ENCODE results near the gene NACC2. TPM values are rescaled to one million over a fixed set of nuclear protein-coding genes. Genes with fewer than 3 reads are reported as not detected.
A peak's percentile ranks its signal among the peaks of the same experiment; 100 is the strongest.

NACC2 gene
- total and polyA plus RNA-seq, 9 of the 15 experiments (the other 6 are each of a cell fraction or from before 2014, with no cell fraction given): 0.70 to 25.1 (median 5.6) TPM

GRCh38 chr9:136011376-136011702 lies 83.8 kb downstream of the NACC2 start (continued):
- TF ChIP-seq E2F4 (CRISPR knock-in tag; IDR thresholded peaks at IDR 0.05; ENCODE audit: low read depth): no peak
- no peak for TF ChIP-seq SUPT5H (IDR thresholded peaks at IDR 0.05)
- TF ChIP-seq ESRRB (CRISPR knock-in tag; IDR thresholded peaks at IDR 0.05; ENCODE audit: borderline replicate concordance): no peak
- TF ChIP-seq ZNF354B (CRISPR knock-in tag; IDR thresholded peaks at IDR 0.05): no peak
- no peak for TF ChIP-seq TSC22D4 (tag; IDR thresholded peaks at IDR 0.05)

GRCh38 chr9:136010615-136011361 lies 84.3 kb downstream of the NACC2 start:
- no TSS peak for BruUV-seq (replicated peaks)
- CTCF ChIA-PET (ENCODE audit: low intra/inter-chr PET ratio): no interaction called here

More at GRCh38 chr9:136010615-136011361, 84.3 kb downstream of the NACC2 start:
- no peak for ATAC-seq
- Histone ChIP-seq H3K27ac (ENCODE audit: extremely low read depth, low read depth, low read length) (no peak overlapping the region), H3K4me1 (replicated peaks in 1 of 2; ENCODE audit: control insufficient read depth in 2 of 2, insufficient read depth in 2 of 2, low read length in 2 of 2) (peaks cover 0 to 54% of the 10 kb centered on the region in 2 experiments; a peak in 2 of 5 replicates), H3K4me2 (ENCODE audit: insufficient read depth, low read length) (no peak overlapping the region), H2AFZ (ENCODE audit: low read depth, low read length) (no peak overlapping the region), H3K36me3 (ENCODE audit: control insufficient read depth, insufficient read depth, low read length) (peaks cover 58% of the 10 kb centered on the region; the same call in 1 of the 3 replicates), H4K20me1 (replicated peaks; ENCODE audit: control insufficient read depth, insufficient read depth, low read length) (no peaks in the 10 kb centered on the region), H3K79me2 (ENCODE audit: control insufficient read depth, insufficient read depth, low read length) (0 out of 3 replicates have a peak, but pooled peaks cover 1% of the 10 kb centered on the region), H3K9me3 (replicated peaks; ENCODE audit: control insufficient read depth, insufficient read depth, low read depth, low read length) (no peaks in the 10 kb centered on the region), H3K9ac (ENCODE audit: insufficient read depth in 1 of 2, low read depth in 2 of 2, low read length in 2 of 2) (peak overlapping the region in 1 of 2 experiments; percentile 26; a peak in 1 of 4 replicates), H3K9me1 (ENCODE audit: control insufficient read depth, insufficient read depth, low read length) (peaks cover 15% of the 10 kb centered on the region), H3K4me3 (no peak overlapping the region), H3K27me3 (ENCODE audit: control insufficient read depth in 2 of 2, insufficient read depth in 2 of 2, low read length in 2 of 2) (no peaks in the 10 kb centered on the region)
- no peak for FAIRE-seq
- in situ Hi-C loops (cut with MboI) (no loop called here), intact Hi-C loops (cut with micrococcal nuclease) (no loop called here)
- TF ChIP-seq POLR2G (IDR thresholded peaks at IDR 0.05; ENCODE audit: low read depth, low read length) (peak; percentile 40; the same call in 1 of the 2 replicates), ID3 (CRISPR knock-in tag; IDR thresholded peaks at IDR 0.05) (no peak), ID3 (tag; IDR thresholded peaks at IDR 0.05) (no peak)
- POLR2A ChIA-PET: no interaction called here
- 89% methylated on average over 8 of the region's 28 CpGs for WGBS (ENCODE audit: insufficient coverage, low coverage, missing lambda C conversion rate)
- no peak for DNase-seq (ENCODE audit: extremely low read depth in 1 of 4, low spot score in 3 of 4)

Measured in K562 (cell line).